Astrocyte of the spinal cord (primary cell): ENCODE data around the gene CPEB3.
A peak's percentile ranks its signal among the peaks of the same experiment; 100 is the strongest.
"Not testable (repeated sequence)": the region's sequence is repeated elsewhere in the genome, so short reads cannot be mapped to it uniquely, and the experiment has no call there.

Experiments used
- DNase-seq: peaks from one replicate; pipeline ENCODE4 v3.0.0; 2011; ENCODE audit warnings: low read depth, low spot score
- H3K4me3 ChIP-seq: 2 replicates; pipeline ENCODE4 v1.5.1; 2011; ENCODE audit warnings: low read depth, mild to moderate bottlenecking, low read length, moderate library complexity
- CTCF ChIP-seq: IDR thresholded peaks from 2 replicates; pipeline ENCODE4 v1.5.1; 2012; ENCODE audit warnings: low read depth, mild to moderate bottlenecking, low read length, inconsistent platforms
- in situ Hi-C: cut with HindIII; loops from 2 replicates; pipeline ENCODE4 v1.10.0; 2017; ENCODE audit warnings: low sequenced_read_pairs

Gene CPEB3

GRCh38 chr10:92290837-92291615 lies at the start of gene CPEB3, which contains the start of gene MARCHF5:
Gene CPEB3, minus strand, starts transcription at chr10:92291078. Its CDS starts 50,728 bp downstream, at chr10:92240350.
Gene MARCHF5, plus strand, starts transcription at chr10:92291167. Its CDS starts 328 bp downstream, at chr10:92291495.
- DNase-seq, result peak; percentile 97
- TF ChIP-seq CTCF, result peak; percentile 63
- in situ Hi-C loops, result no loop called here
- H3K4me3 ChIP-seq, result peak within 1 kb of the TSS; percentile 97

GRCh38 chr10:92329927-92330326 lies 39.0 kb upstream of the CPEB3 start:
- H3K4me3 ChIP-seq, DNase-seq, in situ Hi-C loops: not testable (repeated sequence)

- TF ChIP-seq CTCF, result no peak
- H3K4me3 ChIP-seq, result no peak overlapping the region
- DNase-seq, result no peak
- in situ Hi-C loops, result no loop called here
Observed at GRCh38 chr10:92328993-92329392, 38.1 kb upstream of the CPEB3 start.

- in situ Hi-C loops, result no loop called here
- no peak for TF ChIP-seq CTCF
- DNase-seq, result no peak
- H3K4me3 ChIP-seq, result no peak overlapping the region
Observed at GRCh38 chr10:92327445-92328433, 36.9 kb upstream of the CPEB3 start.

- no peak for TF ChIP-seq CTCF
- H3K4me3 ChIP-seq, result no peak overlapping the region
- no peak for DNase-seq
- in situ Hi-C loops, result no loop called here
Observed at GRCh38 chr10:92323079-92323478, 32.2 kb upstream of the CPEB3 start.

GRCh38 chr10:92316610-92317009 lies 25.7 kb upstream of the CPEB3 start:
- in situ Hi-C loops, result no loop called here
- no peak for TF ChIP-seq CTCF
- H3K4me3 ChIP-seq, result no peak overlapping the region
- no peak for DNase-seq
